ENCODE measurements around the gene CDH4.

DNA sequence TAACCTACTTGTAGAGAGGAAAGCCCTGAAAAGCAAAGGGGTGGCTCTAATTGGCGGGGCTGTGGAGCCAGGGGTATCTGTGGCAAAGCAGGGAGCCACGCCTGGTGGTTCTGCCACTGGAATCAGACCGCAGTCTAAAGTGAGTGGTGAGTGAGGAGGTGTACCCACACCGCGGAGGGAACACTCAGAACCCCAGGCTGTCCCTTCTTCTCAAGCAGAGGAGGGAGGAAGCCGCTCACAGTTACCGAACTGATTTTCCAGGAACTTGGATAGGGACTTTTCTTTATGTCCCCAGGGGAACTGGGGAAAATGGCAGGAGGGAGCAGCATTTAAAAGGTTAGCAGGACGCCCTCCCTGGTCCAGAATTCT lies 526.4 kb downstream of the CDH4 start:
- TF ChIP-seq CTCF (tag by site-specific recombination; IDR thresholded peaks at IDR 0.05) (no peak), ZNF24 (tag by site-specific recombination; IDR thresholded peaks at IDR 0.05) (no peak), ZFHX2 (tag by site-specific recombination; conservative IDR thresholded peaks at IDR 0.05) (no peak), ZNF510 (tag by site-specific recombination; IDR thresholded peaks at IDR 0.05; ENCODE audit: insufficient replicate concordance) (no peak)
- TF ChIP-seq, protein P1, sequence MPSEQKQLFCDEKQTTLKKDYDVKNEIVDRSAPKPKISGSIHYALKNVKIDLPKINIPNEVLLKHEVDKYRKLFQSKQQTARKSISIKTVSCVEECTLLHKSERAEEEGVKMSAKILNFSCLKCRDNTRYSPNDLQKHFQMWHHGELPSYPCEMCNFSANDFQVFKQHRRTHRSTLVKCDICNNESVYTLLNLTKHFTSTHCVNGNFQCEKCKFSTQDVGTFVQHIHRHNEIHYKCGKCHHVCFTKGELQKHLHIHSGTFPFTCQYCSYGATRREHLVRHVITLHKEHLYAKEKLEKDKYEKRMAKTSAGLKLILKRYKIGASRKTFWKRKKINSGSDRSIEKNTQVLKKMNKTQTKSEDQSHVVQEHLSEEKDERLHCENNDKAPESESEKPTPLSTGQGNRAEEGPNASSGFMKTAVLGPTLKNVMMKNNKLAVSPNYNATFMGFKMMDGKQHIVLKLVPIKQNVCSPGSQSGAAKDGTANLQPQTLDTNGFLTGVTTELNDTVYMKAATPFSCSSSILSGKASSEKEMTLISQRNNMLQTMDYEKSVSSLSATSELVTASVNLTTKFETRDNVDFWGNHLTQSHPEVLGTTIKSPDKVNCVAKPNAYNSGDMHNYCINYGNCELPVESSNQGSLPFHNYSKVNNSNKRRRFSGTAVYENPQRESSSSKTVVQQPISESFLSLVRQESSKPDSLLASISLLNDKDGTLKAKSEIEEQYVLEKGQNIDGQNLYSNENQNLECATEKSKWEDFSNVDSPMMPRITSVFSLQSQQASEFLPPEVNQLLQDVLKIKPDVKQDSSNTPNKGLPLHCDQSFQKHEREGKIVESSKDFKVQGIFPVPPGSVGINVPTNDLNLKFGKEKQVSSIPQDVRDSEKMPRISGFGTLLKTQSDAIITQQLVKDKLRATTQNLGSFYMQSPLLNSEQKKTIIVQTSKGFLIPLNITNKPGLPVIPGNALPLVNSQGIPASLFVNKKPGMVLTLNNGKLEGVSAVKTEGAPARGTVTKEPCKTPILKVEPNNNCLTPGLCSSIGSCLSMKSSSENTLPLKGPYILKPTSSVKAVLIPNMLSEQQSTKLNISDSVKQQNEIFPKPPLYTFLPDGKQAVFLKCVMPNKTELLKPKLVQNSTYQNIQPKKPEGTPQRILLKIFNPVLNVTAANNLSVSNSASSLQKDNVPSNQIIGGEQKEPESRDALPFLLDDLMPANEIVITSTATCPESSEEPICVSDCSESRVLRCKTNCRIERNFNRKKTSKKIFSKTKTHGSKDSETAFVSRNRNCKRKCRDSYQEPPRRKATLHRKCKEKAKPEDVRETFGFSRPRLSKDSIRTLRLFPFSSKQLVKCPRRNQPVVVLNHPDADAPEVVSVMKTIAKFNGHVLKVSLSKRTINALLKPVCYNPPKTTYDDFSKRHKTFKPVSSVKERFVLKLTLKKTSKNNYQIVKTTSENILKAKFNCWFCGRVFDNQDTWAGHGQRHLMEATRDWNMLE (tag by site-specific recombination; conservative IDR thresholded peaks at IDR 0.05; ENCODE audit: low read depth) = no peak
- TF ChIP-seq, protein P2, sequence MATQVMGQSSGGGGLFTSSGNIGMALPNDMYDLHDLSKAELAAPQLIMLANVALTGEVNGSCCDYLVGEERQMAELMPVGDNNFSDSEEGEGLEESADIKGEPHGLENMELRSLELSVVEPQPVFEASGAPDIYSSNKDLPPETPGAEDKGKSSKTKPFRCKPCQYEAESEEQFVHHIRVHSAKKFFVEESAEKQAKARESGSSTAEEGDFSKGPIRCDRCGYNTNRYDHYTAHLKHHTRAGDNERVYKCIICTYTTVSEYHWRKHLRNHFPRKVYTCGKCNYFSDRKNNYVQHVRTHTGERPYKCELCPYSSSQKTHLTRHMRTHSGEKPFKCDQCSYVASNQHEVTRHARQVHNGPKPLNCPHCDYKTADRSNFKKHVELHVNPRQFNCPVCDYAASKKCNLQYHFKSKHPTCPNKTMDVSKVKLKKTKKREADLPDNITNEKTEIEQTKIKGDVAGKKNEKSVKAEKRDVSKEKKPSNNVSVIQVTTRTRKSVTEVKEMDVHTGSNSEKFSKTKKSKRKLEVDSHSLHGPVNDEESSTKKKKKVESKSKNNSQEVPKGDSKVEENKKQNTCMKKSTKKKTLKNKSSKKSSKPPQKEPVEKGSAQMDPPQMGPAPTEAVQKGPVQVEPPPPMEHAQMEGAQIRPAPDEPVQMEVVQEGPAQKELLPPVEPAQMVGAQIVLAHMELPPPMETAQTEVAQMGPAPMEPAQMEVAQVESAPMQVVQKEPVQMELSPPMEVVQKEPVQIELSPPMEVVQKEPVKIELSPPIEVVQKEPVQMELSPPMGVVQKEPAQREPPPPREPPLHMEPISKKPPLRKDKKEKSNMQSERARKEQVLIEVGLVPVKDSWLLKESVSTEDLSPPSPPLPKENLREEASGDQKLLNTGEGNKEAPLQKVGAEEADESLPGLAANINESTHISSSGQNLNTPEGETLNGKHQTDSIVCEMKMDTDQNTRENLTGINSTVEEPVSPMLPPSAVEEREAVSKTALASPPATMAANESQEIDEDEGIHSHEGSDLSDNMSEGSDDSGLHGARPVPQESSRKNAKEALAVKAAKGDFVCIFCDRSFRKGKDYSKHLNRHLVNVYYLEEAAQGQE (tag by site-specific recombination; IDR thresholded peaks at IDR 0.05) = no peak
